ENCODE measurements around the gene CACNB2.
"Not testable (repeated sequence)": the region's sequence is repeated elsewhere in the genome, so short reads cannot be mapped to it uniquely, and the experiment has no call there.

CACNB2 gene

GRCh38 chr10:18158773-18159265, 18.6 kb downstream of the CACNB2 start:
- Mint-ChIP-seq H3K9me3 (no peaks in the 10 kb centered on the region), H3K36me3 (no peaks in the 10 kb centered on the region), H3K27me3 (no peaks in the 10 kb centered on the region), H3K4me1 (no peaks in the 10 kb centered on the region), H3K27ac (no peak overlapping the region), H3K4me3 (no peak overlapping the region)
- no peak for ATAC-seq (ENCODE audit: low read depth)
- DNase-seq (ENCODE audit: low spot score in 2 of 2), result no peak

DNA sequence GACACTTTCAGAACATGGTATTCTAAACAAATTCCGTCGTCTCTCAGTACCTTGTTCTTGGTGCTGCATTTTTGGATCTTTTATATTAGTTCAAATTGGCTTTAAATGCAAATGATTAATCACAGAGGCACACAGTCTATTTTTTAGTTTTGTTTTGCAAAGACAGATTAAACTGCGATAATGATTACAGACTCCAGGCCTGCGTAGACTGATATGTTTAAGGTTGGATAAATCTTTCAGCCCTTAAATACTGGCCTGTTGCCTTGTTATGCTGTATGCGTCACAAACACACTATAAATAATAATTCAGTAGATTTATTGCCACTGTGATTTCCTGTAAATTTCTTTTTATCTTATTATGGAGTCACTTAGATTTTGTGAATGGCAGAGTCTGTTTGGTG, 19.3 kb downstream of the CACNB2 start:
- H3K9me3 Mint-ChIP-seq, result no peaks in the 10 kb centered on the region
- H3K4me1 Mint-ChIP-seq, result no peaks in the 10 kb centered on the region
- no peak overlapping the region for H3K4me3 Mint-ChIP-seq
- H3K27me3 Mint-ChIP-seq, result no peaks in the 10 kb centered on the region
- DNase-seq (ENCODE audit: low spot score in 2 of 2) (no peak), ATAC-seq (ENCODE audit: low read depth) (no peak)
- H3K36me3 Mint-ChIP-seq, result no peaks in the 10 kb centered on the region
- no peak overlapping the region for H3K27ac Mint-ChIP-seq

DNA sequence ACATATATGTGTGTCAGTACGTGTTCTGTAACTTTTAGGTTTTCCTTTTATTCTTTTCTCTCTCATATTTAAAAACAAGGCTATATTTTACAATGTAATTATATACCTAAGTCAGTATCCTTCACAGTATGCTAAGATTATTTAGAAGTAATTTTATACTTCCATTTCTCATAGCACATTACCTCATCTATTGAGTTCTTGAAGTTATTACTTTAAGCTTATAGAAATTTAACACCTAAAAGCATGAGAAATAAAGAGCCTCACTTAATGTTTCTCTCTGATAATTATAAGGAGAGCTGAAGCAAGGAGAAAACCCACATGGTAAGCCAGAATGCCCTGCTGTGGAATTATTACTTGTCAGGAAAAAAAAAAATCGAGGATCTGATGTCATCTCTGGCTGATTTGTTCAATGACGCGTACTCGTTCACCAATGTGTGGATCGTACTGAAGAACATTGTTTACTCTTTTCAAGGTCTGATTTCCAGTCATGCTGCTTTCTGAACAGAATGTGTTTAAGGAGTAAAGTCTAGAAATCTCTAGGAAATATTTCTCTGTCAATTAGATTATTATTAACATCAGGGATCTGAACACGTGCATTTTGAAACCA, 21.9 kb downstream of the CACNB2 start:
- Mint-ChIP-seq H3K4me1 (no peaks in the 10 kb centered on the region), H3K27ac (no peak overlapping the region), H3K27me3 (no peaks in the 10 kb centered on the region), H3K9me3 (peaks cover 4% of the 10 kb centered on the region), H3K36me3 (no peaks in the 10 kb centered on the region), H3K4me3 (no peak overlapping the region)
- no peak for ATAC-seq (ENCODE audit: low read depth)
- DNase-seq (ENCODE audit: low spot score in 2 of 2), result no peak

GRCh38 chr10:18164093-18164492, 23.9 kb downstream of the CACNB2 start:
- no peak overlapping the region for H3K27ac Mint-ChIP-seq
- DNase-seq (ENCODE audit: low spot score in 2 of 2) (no peak), ATAC-seq (ENCODE audit: low read depth) (no peak)
- H3K4me1 Mint-ChIP-seq, result no peaks in the 10 kb centered on the region
- H3K36me3 Mint-ChIP-seq, result no peaks in the 10 kb centered on the region
- H3K4me3 Mint-ChIP-seq, result no peak overlapping the region
- H3K9me3 Mint-ChIP-seq, result peaks cover 4% of the 10 kb centered on the region
- H3K27me3 Mint-ChIP-seq, result no peaks in the 10 kb centered on the region

- ATAC-seq (ENCODE audit: low read depth) (no peak), DNase-seq (ENCODE audit: low spot score in 2 of 2) (no peak)
- Mint-ChIP-seq H3K27me3 (no peaks in the 10 kb centered on the region), H3K36me3 (no peaks in the 10 kb centered on the region), H3K4me3 (no peak overlapping the region), H3K27ac (no peak overlapping the region), H3K4me1 (no peaks in the 10 kb centered on the region), H3K9me3 (peaks cover 4% of the 10 kb centered on the region)
Measured at GRCh38 chr10:18164748-18165361, 24.6 kb downstream of the CACNB2 start.

- Mint-ChIP-seq H3K27me3 (peaks cover 8% of the 10 kb centered on the region), H3K4me1 (no peaks in the 10 kb centered on the region), H3K27ac (no peak overlapping the region), H3K4me3 (no peak overlapping the region), H3K9me3 (peaks cover 3% of the 10 kb centered on the region), H3K36me3 (no peaks in the 10 kb centered on the region)
- DNase-seq (ENCODE audit: low spot score in 2 of 2) (no peak), ATAC-seq (ENCODE audit: low read depth) (no peak)
Measured at GRCh38 chr10:18178854-18179483, 38.7 kb downstream of the CACNB2 start.

DNA sequence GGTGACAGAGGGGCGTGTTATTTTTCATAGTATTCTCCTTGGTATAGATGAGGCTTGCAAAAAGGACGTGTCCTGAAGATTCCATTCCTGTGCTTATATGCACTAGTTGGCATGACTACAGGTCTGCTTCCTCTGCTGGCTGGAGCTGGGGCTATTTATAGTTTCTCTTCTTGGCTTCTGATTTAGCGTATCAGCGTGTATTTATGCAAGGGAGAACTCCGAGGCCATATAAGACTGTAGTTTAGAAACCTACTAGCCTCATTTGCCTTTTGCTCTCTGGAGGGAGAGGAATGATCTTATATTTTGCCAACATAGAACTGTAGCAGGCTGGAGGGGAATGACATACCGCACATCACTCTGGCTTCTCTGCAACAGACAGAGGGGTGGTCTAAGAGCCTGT, 39.7 kb downstream of the CACNB2 start:
- no peaks in the 10 kb centered on the region for H3K36me3 Mint-ChIP-seq
- DNase-seq (ENCODE audit: low spot score in 2 of 2), result no peak
- H3K27ac Mint-ChIP-seq, result no peak overlapping the region
- H3K4me1 Mint-ChIP-seq, result no peaks in the 10 kb centered on the region
- H3K4me3 Mint-ChIP-seq, result no peak overlapping the region
- H3K9me3 Mint-ChIP-seq, result peaks cover 3% of the 10 kb centered on the region
- ATAC-seq (ENCODE audit: low read depth), result no peak
- peaks cover 8% of the 10 kb centered on the region for H3K27me3 Mint-ChIP-seq

- DNase-seq (ENCODE audit: low spot score in 2 of 2); H3K4me1 Mint-ChIP-seq; H3K27me3 Mint-ChIP-seq; H3K36me3 Mint-ChIP-seq; ATAC-seq (ENCODE audit: low read depth); H3K27ac Mint-ChIP-seq; H3K4me3 Mint-ChIP-seq; H3K9me3 Mint-ChIP-seq: not testable (repeated sequence)
Measured at GRCh38 chr10:18181382-18181781, 41.2 kb downstream of the CACNB2 start.

DNA sequence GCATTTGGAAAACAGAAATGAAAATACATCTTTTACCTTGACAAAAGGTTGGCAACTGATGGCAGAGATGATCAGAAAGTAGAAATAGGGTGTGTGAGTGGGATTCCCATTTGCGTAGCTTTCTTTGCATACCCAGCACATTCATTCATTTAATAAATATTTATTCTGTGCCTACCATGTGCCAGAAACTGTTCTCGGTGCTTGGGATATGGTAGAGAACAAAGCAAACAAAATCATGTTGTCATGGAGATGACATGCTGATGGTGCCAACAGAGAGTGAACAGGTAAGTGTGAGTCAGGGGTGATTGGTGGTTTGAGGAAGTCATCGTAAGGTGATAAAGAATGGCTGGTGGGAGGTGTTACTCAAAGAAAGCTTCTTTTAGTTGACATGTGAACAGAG, 45.4 kb downstream of the CACNB2 start:
- Mint-ChIP-seq H3K4me1 (no peaks in the 10 kb centered on the region), H3K36me3 (no peaks in the 10 kb centered on the region), H3K27me3 (no peaks in the 10 kb centered on the region), H3K27ac (no peak overlapping the region), H3K4me3 (no peak overlapping the region), H3K9me3 (peaks cover 2% of the 10 kb centered on the region)
- DNase-seq (ENCODE audit: low spot score in 2 of 2) (no peak), ATAC-seq (ENCODE audit: low read depth) (no peak)

GRCh38 chr10:18190840-18191239, 50.6 kb downstream of the CACNB2 start:
- Mint-ChIP-seq H3K27ac (no peak overlapping the region), H3K4me3 (no peak overlapping the region), H3K27me3 (no peaks in the 10 kb centered on the region), H3K9me3 (peaks cover 2% of the 10 kb centered on the region), H3K36me3 (no peaks in the 10 kb centered on the region), H3K4me1 (no peaks in the 10 kb centered on the region)
- DNase-seq (ENCODE audit: low spot score in 2 of 2), result no peak
- ATAC-seq (ENCODE audit: low read depth), result no peak

GRCh38 chr10:18194634-18195033, 54.4 kb downstream of the CACNB2 start:
- H3K36me3 Mint-ChIP-seq, result no peaks in the 10 kb centered on the region
- no peak for DNase-seq (ENCODE audit: low spot score in 2 of 2)
- H3K4me3 Mint-ChIP-seq, result no peak overlapping the region
- H3K4me1 Mint-ChIP-seq, result no peaks in the 10 kb centered on the region
- no peaks in the 10 kb centered on the region for H3K9me3 Mint-ChIP-seq
- H3K27me3 Mint-ChIP-seq, result no peaks in the 10 kb centered on the region
- no peak overlapping the region for H3K27ac Mint-ChIP-seq
- no peak for ATAC-seq (ENCODE audit: low read depth)

DNA sequence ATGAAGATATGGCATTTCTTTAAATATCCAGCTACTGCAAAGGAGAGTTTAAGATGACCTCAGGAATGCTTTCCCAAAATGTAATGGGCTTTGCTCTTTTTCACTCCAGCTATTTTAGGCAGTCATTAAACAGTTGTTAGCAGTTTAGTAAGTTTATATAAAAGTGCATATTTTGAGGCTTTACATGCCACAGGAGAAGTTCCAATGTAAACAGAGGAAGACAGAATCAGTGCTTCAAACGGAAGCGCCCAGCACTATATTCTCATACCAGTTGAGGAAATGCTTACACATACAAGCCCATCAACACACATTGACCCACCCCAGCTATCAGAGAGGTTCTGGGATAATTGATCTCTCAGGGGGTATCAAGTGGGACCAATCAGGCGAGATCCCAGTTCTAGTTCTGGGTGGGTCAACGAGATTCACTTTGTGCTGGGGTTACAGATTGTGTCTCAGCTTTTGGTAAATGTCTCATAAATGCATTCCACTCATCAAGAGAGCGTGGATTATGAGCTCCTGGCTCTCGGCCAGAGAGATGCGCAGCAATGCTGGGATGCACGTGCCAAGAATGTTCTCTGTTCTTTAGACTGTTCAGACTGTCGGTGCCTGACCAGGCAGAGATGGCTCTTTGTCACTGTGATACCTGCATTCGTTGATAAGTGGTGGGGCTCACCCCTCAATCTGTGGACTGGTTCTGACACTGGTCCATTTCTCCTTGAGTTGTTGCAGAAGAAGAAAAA, 55.0 kb downstream of the CACNB2 start:
- Mint-ChIP-seq H3K4me1 (no peaks in the 10 kb centered on the region), H3K4me3 (no peak overlapping the region), H3K27me3 (peaks cover 1% of the 10 kb centered on the region), H3K9me3 (no peaks in the 10 kb centered on the region), H3K27ac (no peak overlapping the region), H3K36me3 (no peaks in the 10 kb centered on the region)
- ATAC-seq (ENCODE audit: low read depth) (no peak), DNase-seq (ENCODE audit: low spot score in 2 of 2) (no peak)

- Mint-ChIP-seq H3K27ac (no peak overlapping the region), H3K27me3 (peaks cover 1% of the 10 kb centered on the region), H3K36me3 (no peaks in the 10 kb centered on the region), H3K9me3 (no peaks in the 10 kb centered on the region), H3K4me1 (no peaks in the 10 kb centered on the region), H3K4me3 (no peak overlapping the region)
- ATAC-seq (ENCODE audit: low read depth), result no peak
- DNase-seq (ENCODE audit: low spot score in 2 of 2), result no peak
Measured at GRCh38 chr10:18196806-18197550, 56.8 kb downstream of the CACNB2 start.

DNA sequence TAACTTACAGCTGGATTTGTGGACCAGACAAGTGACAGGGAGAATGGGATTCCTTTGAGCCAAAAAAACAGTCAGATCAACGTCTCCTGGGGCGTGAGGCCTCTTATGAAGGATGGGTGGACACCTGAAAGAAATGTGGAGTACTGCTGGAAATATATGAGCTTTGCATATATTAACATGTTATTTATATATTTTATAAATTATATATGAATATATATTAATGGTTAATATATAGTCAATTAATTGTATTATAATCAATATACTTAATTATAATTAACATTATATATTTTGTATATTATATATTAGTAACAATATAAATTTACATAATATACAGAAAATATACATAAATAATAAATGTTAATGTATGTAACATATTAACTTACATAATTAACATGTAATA, 57.5 kb downstream of the CACNB2 start:
- no peak for ATAC-seq (ENCODE audit: low read depth)
- Mint-ChIP-seq H3K4me3 (no peak overlapping the region), H3K4me1 (no peaks in the 10 kb centered on the region)

More for the DNA sequence above, 57.5 kb downstream of the CACNB2 start:
- Mint-ChIP-seq H3K27me3 (peaks cover 1% of the 10 kb centered on the region), H3K36me3 (no peaks in the 10 kb centered on the region), H3K9me3 (no peaks in the 10 kb centered on the region), H3K27ac (no peak overlapping the region)
- DNase-seq (ENCODE audit: low spot score in 2 of 2), result no peak

Measured in memory B cell (primary cell).